ENCODE measurements around the gene PROX1. TPM values are rescaled to one million over a fixed set of nuclear protein-coding genes. Genes with fewer than 3 reads are reported as not detected.

The PROX1 gene
- total and polyA plus RNA-seq, 2 of the 8 experiments (the other 6 are each of a cell fraction or from before 2014, with no cell fraction given): 0.30 to 2.0 TPM

DNA sequence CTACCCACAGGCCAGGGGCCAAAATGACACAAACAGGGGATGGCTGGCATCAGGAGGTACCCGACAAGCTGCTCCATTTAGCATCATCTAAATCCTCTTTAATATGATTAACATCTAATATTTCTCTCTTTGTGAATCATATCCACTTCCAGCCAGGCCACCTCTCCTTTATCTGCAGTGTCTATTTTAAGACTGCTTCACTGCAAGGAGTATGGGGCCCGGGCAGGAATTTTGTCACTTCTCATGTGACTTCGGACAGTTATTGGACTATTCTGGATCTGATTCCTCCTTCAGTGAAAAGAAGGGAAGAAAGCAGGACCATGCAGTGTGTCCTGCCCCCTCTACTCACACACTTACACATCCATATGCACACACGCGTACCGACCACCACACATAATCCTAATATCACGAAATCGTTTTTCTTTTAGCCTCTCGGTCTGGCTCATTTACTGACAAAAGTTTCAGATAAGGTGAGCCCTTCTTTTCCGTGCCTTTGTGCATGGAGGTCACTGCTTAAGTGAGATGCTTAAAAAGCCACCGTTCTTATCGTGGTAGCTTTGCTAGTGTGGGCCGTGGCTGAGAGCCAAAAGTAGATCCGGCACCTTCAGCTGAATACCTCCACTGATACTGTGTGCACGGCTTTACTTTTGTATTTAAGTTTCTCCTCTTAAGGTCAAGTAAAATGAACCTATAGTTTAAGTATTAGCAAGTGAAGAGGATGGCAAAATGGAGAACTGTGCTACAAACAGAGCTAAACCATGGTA lies 26.0 kb downstream of the PROX1 start (continued):
- TF ChIP-seq NANOG (IDR thresholded peaks at IDR 0.05; ENCODE audit: insufficient read depth, low read depth, low read length, poor library complexity, severe bottlenecking): no peak
- no peak for TF ChIP-seq EZH2 (IDR thresholded peaks at IDR 0.05; ENCODE audit: low read depth, low read length, severe bottlenecking)
- no peak for TF ChIP-seq TCF12 (IDR thresholded peaks at IDR 0.05; ENCODE audit: low read depth, low read length)
- no peak for TF ChIP-seq SRF (IDR thresholded peaks at IDR 0.05; ENCODE audit: low read depth, low read length)
- no peak for TF ChIP-seq YY1 (IDR thresholded peaks at IDR 0.05; ENCODE audit: low read depth, low read length)
- no peak for TF ChIP-seq CEBPB (IDR thresholded peaks at IDR 0.05; ENCODE audit: low read depth, low read length)
- TF ChIP-seq SIN3A (conservative IDR thresholded peaks at IDR 0.05 in 1 of 2, IDR thresholded peaks at IDR 0.05 in 1 of 2; ENCODE audit: low read depth in 1 of 2, low read length in 2 of 2): no peak
- TF ChIP-seq SP2 (IDR thresholded peaks at IDR 0.05; ENCODE audit: low read length): no peak
- TF ChIP-seq ASH2L (IDR thresholded peaks at IDR 0.05; ENCODE audit: low read length): no peak
